ENCODE measurements around the gene PRR33. TPM values are rescaled to one million over a fixed set of nuclear protein-coding genes. Genes with fewer than 3 reads are reported as not detected.

Gene PRR33
- total RNA-seq, 1 experiment from 2014 or later = not detected

DNA sequence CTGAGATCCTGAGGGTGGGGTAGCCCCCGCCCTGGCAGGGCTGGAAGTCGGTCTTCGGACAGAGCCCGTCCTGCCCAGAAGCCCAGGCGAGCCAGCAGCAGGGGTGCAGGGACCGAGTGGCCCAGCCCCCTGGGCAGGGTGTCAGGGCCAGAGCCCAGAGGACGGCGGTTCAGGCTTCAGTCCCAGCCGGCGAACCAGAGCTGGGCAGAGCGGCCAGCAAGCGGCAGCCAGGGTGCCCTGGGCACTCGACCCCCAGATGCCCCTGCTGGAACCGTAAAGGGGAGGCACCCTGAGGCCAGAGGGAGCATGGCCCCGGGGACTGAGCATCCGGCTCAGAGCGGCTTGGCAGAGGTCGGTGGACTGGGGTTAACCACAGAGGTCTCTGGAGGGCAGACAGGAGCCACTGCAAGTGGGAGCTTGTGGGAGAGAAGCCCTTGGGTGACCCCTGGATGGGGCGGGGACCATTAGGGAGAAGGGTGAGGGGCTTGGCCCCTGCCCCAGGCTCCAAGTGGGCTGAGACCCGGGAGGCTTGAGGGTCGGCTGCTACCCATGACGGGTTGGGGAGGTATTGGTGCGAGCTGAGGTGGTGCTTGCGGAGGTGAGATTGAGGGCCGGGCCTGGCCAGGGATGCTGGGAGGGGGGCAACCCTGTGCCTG, 22.9 kb downstream of the PRR33 start:
- DNase-seq (ENCODE audit: low read depth, low spot score) (no peak), ATAC-seq (no peak)
- POLR2A ChIA-PET = interaction anchor here (0.6 to 0.8 kb wide), 2 partner anchors 73 to 99 kb away, joined by 5 read pairs; no protein-coding TSS in a partner anchor
- in situ Hi-C loops (cut with HindIII; ENCODE audit: low pct_unique_long_range_greater_than_20kb, low sequenced_read_pairs) (no loop called here), intact Hi-C loops (cut with micrococcal nuclease; ENCODE audit: unreplicated experiment) (loop anchor here (1.0 kb wide), 1 partner anchor 31 kb away; no protein-coding TSS in a partner anchor)
- CTCF ChIA-PET = interaction anchor here (0.6 kb wide), 1 partner anchor 234 kb away, joined by 4 read pairs; no protein-coding TSS in a partner anchor
- Histone ChIP-seq H3K36me3 (ENCODE audit: control insufficient read depth, insufficient read depth, low read length) (no peaks in the 10 kb centered on the region), H3K9me3 (ENCODE audit: control insufficient read depth, insufficient read depth, low read depth, low read length) (no peaks in the 10 kb centered on the region), H3K27me3 (ENCODE audit: control insufficient read depth, insufficient read depth, low read length) (no peaks in the 10 kb centered on the region), H3K27ac (ENCODE audit: low read length) (no peak overlapping the region), H3K4me1 (ENCODE audit: control insufficient read depth, insufficient read depth, low read length) (peaks cover 25% of the 10 kb centered on the region), H3K4me3 (ENCODE audit: low read depth in 2 of 2, low read length in 2 of 2) (no peak overlapping the region)
- no TSS peak for BruUV-seq (replicated peaks)
- TF ChIP-seq TCF7L2 (IDR thresholded peaks at IDR 0.05; ENCODE audit: low read depth, low read length) (no peak), SIN3A (IDR thresholded peaks at IDR 0.05; ENCODE audit: borderline replicate concordance, insufficient read depth, low read depth, low read length) (no peak), POLR2AphosphoS5 (IDR thresholded peaks at IDR 0.05; ENCODE audit: low read depth, low read length) (no peak)
- TF ChIP-seq, protein P1, sequence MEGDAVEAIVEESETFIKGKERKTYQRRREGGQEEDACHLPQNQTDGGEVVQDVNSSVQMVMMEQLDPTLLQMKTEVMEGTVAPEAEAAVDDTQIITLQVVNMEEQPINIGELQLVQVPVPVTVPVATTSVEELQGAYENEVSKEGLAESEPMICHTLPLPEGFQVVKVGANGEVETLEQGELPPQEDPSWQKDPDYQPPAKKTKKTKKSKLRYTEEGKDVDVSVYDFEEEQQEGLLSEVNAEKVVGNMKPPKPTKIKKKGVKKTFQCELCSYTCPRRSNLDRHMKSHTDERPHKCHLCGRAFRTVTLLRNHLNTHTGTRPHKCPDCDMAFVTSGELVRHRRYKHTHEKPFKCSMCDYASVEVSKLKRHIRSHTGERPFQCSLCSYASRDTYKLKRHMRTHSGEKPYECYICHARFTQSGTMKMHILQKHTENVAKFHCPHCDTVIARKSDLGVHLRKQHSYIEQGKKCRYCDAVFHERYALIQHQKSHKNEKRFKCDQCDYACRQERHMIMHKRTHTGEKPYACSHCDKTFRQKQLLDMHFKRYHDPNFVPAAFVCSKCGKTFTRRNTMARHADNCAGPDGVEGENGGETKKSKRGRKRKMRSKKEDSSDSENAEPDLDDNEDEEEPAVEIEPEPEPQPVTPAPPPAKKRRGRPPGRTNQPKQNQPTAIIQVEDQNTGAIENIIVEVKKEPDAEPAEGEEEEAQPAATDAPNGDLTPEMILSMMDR (IDR thresholded peaks at IDR 0.05) = no peak
- TF ChIP-seq, protein P2, sequence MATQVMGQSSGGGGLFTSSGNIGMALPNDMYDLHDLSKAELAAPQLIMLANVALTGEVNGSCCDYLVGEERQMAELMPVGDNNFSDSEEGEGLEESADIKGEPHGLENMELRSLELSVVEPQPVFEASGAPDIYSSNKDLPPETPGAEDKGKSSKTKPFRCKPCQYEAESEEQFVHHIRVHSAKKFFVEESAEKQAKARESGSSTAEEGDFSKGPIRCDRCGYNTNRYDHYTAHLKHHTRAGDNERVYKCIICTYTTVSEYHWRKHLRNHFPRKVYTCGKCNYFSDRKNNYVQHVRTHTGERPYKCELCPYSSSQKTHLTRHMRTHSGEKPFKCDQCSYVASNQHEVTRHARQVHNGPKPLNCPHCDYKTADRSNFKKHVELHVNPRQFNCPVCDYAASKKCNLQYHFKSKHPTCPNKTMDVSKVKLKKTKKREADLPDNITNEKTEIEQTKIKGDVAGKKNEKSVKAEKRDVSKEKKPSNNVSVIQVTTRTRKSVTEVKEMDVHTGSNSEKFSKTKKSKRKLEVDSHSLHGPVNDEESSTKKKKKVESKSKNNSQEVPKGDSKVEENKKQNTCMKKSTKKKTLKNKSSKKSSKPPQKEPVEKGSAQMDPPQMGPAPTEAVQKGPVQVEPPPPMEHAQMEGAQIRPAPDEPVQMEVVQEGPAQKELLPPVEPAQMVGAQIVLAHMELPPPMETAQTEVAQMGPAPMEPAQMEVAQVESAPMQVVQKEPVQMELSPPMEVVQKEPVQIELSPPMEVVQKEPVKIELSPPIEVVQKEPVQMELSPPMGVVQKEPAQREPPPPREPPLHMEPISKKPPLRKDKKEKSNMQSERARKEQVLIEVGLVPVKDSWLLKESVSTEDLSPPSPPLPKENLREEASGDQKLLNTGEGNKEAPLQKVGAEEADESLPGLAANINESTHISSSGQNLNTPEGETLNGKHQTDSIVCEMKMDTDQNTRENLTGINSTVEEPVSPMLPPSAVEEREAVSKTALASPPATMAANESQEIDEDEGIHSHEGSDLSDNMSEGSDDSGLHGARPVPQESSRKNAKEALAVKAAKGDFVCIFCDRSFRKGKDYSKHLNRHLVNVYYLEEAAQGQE (IDR thresholded peaks at IDR 0.05; ENCODE audit: insufficient read depth in 1 of 2, low read depth in 2 of 2, low read length in 1 of 2) = no peak

DNA sequence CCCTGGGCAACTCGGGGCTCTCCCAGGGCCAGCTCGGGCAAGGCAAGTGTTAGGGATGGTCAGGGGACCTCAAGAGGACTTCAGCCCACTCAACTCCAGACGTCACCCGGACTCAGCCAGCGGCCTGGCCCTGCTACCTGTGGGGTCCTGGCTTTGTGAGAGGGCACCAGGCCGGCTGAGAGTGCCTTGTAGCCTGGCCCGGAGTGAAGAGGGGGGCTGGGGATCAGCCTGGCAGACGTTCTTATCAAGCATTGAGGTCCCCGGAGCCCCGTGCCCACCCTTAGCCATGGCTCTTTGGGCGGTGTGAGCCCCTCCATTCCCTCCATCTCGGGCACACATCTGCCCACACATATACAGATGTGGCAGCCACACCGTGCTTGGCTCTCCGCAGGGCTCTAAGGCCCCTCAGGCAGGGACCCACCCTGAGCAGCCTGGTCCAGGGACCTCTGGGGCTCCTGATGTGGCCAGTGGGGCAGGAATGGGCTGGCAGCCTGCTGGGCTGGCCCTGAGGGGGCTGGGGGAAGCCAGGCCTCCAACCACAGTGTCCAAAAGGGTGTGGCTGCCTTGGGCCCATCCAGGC, 23.5 kb downstream of the PRR33 start:
- in situ Hi-C loops (cut with HindIII; ENCODE audit: low pct_unique_long_range_greater_than_20kb, low sequenced_read_pairs) (no loop called here), intact Hi-C loops (cut with micrococcal nuclease; ENCODE audit: unreplicated experiment) (no loop called here)
- TF ChIP-seq TCF7L2 (IDR thresholded peaks at IDR 0.05; ENCODE audit: low read depth, low read length) = no peak
- no peak for TF ChIP-seq POLR2AphosphoS5 (IDR thresholded peaks at IDR 0.05; ENCODE audit: low read depth, low read length)
- TF ChIP-seq, protein P1 (IDR thresholded peaks at IDR 0.05) = no peak
- TF ChIP-seq, protein P2 (IDR thresholded peaks at IDR 0.05; ENCODE audit: insufficient read depth in 1 of 2, low read depth in 2 of 2, low read length in 1 of 2) = no peak
- TF ChIP-seq SIN3A (IDR thresholded peaks at IDR 0.05; ENCODE audit: borderline replicate concordance, insufficient read depth, low read depth, low read length) = no peak

More for the DNA sequence above, 23.5 kb downstream of the PRR33 start:
- Histone ChIP-seq H3K4me1 (ENCODE audit: control insufficient read depth, insufficient read depth, low read length) (peaks cover 25% of the 10 kb centered on the region), H3K27me3 (ENCODE audit: control insufficient read depth, insufficient read depth, low read length) (no peaks in the 10 kb centered on the region), H3K27ac (ENCODE audit: low read length) (no peak overlapping the region), H3K36me3 (ENCODE audit: control insufficient read depth, insufficient read depth, low read length) (no peaks in the 10 kb centered on the region), H3K9me3 (ENCODE audit: control insufficient read depth, insufficient read depth, low read depth, low read length) (no peaks in the 10 kb centered on the region), H3K4me3 (ENCODE audit: low read depth in 2 of 2, low read length in 2 of 2) (no peak overlapping the region)
- POLR2A ChIA-PET = no interaction called here
- BruUV-seq (replicated peaks) = no TSS peak
- ATAC-seq (no peak), DNase-seq (ENCODE audit: low read depth, low spot score) (no peak)
- CTCF ChIA-PET = interaction anchor here (0.6 kb wide), 1 partner anchor 233 kb away, joined by 4 read pairs; no protein-coding TSS in a partner anchor

Measured in Panc1 (cell line).